GM19328 (cell line): ENCODE data around the gene ZFP42.
"Not testable (repeated sequence)": the region's sequence is repeated elsewhere in the genome, so short reads cannot be mapped to it uniquely, and the experiment has no call there.

Experiments used
- ATAC-seq: cut with Tn5 transposase; IDR thresholded peaks from one replicate; pipeline ENCODE4 v1.9.1; 2021; ENCODE audit warnings: mild to moderate bottlenecking, moderate library complexity; ENCODE audit not compliant: unreplicated experiment

The ZFP42 gene

DNA sequence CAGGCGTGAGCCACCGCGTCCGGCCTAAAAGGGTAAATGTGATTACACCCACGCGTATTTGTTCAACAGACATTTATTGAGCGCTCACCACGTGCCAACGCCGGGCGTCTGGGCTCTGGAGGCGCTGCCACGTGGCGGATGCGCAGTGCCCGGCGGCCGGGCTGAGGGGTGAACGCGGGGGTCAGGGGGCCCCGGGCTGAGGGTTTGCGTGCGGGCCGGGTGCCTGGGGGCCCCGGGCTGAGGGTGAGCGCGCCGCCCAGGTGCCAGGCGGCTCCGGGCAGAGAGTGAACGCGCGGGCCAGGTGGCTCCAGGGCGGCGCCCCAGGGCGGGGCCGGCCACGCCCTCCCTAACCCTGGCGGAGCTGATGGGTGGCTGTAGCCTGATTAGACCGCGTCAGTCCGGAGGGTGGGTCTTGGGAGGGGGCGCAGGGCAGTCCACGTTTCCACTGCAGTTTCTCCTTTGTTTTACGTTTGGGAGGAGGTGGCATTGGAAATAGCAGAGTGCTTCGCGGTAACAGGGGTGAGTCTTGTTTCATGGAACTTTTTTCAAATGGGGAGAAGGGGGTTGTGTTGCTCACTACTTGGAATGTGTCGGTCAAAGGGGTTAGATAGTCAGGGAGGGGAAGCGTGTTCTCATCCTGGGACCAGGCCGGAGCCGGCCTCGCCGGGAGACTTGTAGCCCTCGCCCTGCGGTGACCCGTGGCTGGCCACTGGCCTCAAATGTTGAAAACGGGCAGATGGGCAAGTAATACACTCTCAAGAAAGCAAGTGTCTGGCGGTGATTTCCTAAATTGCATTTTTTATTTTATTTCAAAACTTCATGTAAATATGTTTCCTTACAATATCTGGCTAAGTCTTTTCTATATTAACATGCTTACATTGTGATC is at the start of gene ZFP42:
Gene ZFP42 (plus strand): TSS at position 450 of the 886 bp plus-strand sequence. CDS start 7,037 bp downstream, outside the sequence.
- no peak for ATAC-seq

DNA sequence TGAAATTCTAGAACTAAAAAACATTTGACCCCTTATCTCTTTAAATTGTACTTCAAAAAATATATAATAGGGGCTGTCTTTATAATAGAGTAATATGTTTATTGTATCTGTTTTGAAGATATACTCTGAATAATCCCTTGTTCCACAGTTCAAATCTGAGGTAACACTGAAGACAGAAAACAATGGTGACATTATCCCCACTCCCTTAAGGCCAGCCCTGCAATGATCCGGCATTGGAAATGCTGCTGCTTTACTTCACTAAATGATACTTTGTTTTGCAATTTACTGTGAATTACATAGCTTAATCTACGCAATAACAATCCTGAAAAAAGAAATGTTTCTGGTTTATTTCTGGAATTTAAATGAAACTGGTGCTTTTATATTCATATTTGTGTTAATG is 34.4 kb upstream of the ZFP42 start:
- ATAC-seq = no peak

DNA sequence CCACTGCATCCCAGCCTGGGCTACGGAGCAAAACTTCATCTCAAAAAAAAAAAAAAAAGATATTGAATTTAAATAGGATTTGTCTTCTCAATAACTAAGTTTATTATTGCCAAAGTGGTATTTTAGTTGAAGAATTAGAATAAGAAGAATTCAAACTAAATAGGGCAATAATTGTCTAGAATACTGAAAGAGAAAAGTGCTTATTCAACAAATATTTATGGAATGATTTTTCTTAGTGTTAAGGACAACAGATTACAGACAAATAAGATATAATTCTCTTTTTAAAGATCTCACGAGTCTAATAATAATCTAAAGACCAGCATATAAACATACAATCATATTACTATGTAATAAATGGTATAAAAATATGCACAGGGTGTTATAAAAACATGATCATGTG is 33.6 kb upstream of the ZFP42 start:
- ATAC-seq = no peak

DNA sequence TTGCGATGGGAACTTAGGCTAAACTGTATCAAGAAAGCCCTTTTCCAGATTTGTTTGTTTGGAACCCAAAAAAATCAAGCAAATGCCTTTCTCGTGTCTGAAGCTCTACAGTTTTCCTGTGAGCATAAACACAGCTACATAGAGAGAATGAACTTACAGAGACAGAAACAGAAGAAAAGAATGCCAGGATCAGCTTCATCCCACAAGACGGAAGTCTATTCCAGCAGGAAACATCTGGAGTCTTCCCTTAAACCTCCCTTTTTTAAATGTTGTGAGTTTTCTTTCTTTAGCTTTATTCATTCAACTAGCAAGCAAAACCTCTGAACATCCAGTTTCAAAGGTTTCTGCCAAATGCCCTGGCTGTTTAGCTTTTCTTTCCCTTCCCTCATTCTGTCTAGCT is 32.6 kb upstream of the ZFP42 start:
- ATAC-seq = no peak

DNA sequence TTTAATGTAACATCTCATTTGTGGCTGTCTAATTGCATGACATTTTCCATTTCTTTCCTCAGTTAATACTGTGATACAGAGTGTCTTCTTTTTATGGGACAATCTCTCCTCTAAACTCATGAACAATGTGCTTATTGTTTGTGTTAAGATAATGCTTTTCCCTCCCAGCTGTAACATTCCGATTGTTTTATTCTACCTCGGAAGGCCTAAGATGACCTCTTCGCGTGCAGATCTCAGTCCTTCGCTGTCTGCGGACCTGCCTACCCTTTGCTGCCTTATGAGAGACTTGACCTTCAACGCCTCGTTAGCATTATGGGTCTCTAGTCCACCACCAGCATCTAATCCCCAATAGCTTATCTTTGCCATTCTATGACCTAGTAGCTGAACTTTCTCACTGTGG is 29.8 kb upstream of the ZFP42 start:
- ATAC-seq = no peak

DNA sequence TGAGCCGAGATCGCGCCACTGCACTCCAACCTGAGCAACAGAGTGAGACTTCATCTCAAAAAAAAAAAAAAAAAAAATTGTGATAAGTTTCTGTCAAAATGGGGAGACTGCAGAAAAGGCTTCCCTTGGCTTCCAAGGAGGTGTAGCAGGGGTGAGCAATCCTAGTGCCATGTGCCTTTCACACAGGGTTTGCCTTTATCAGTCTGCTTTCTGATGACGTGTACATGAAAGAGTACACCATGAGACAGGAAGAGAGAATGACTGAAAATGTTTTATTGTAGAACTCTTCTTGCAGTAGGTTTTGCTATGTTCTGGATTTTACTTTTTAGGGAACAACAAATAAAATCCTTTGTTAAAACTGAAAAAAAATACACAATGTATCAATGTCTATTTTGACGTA is 23.4 kb upstream of the ZFP42 start:
- ATAC-seq = no peak

DNA sequence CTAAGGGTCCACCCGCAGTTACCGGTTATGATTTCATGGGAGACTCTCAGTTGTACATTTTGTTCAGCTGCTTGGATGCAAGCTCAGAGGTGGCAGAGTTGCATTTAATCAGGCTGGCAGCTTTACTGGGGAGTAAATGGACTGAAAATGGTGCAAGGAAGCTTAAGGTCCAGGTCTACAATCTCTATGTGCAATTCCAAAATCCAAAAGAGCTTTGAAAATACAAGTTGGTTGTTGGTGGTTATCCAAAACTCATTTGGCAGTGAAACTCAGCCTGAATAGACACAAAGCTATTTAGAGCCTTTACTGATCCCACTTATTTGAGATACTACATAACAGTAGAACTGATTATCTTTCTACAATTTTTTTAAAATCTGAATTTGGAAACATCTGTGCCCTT is 11.8 kb upstream of the ZFP42 start:
- no peak for ATAC-seq

DNA sequence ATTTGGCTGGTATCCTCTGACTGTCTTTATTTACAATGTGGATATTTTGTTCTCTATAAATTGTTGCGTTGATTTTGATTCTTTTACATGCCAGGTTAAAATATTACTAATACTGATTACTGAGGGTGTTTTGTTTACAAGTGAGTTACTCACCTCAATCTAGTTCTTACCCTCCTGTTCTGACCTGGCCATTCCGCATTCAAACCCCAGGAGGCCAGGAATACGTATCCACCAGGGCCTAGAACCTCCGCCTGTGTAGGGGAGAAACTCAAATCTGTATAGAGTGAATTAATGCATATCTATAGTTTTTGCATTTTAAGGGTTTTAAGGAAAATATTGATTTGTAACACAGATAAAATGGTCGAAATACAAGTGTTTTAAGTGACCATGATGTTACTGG is 2.6 kb upstream of the ZFP42 start:
- ATAC-seq = no peak

DNA sequence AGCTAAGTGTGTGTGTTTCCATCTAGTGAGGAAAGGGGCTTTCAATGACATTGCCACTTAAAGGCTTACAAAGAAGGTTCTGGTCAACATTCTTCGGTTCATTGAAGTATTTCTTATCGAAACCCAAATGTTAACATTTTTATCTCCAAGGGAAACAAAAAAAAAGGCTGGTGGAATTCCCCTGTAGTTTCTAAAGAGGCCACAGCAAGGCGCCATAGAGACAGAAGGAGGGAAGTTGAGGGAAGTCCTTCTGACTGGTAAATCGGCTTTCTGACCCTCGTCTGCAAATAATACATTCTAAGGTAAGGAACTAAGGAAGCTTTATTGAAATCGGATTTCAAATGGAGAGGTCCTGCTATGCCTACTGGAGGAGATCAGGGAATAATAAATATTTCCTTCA is 1.7 kb upstream of the ZFP42 start:
- ATAC-seq = no peak

DNA sequence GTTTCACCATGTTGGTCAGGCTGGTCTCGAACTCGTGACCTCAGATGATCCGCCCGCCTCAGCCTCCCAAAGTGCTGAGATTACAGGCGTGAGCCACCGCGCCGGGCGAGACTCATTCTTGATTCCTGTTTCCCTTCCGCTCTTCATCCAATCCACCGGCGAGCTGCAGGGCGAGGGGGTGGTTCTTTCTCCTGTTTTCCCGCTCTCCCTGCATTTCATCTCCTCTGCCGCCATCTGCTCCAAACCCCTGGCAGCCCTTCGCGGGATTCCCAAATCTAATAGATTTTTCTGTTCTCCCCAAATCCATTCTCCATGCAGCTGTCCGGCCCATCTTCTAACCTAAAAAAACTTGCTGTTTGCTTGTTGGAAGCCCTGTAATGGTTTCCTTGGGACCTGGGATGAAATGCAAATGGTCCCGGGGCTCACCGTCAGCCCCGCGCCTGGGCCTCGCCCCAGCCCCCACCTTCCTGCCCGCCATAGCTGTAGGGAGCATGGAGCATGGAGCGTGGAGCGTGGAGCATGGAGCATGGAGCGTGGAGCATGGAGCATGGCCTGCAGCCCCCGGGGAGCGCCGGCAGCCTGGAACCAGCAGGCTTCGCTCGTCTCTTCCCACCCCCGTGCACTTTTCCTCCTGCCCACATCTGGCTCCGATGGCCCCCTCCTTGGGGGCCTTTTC is 1.1 kb downstream of the ZFP42 start:
- ATAC-seq = no peak

DNA sequence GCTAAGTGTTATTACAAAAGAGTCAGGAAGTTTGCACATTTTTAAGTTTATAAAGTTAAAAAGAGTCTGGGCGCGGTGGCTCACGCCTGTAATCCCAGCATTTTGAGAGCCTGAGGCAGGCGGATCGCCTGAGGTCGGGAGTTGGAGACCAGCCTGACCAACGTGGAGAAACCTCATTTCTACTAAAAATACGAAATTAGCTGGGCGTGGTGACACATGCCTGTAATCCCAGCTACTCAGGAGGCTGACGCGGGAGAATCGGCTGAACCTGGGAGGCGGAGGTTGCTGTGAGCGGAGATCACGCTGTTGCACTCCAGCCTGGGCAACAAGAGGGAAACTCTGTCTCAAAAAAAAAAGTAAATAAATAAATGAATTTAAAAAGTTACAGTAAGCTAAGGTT is 2.4 kb downstream of the ZFP42 start:
- not testable (repeated sequence) for ATAC-seq

DNA sequence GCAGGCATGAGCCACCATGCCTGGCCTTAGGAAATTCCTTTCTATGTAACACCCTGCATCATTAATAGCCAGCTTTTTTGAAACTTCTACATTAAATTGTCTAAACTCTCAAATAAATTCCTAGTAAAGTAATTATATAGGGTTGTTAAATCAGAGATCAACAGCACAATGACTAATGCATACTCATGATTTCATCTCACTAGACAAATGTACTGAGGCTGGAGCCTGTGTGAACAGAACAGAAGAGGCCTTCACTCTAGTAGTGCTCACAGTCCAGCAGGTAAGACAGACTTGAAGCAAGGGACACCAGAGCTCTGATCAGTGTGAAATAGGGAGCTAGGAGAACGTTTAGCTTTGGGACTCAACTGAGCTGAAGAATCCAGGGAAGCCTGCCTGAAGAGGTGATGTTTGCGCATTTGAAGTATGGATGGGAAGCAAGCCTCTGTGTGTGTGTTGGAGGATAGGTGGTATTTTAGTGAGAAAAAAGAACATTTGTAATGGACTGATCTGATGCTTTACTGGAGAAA is 3.9 kb downstream of the ZFP42 start:
- no peak for ATAC-seq

DNA sequence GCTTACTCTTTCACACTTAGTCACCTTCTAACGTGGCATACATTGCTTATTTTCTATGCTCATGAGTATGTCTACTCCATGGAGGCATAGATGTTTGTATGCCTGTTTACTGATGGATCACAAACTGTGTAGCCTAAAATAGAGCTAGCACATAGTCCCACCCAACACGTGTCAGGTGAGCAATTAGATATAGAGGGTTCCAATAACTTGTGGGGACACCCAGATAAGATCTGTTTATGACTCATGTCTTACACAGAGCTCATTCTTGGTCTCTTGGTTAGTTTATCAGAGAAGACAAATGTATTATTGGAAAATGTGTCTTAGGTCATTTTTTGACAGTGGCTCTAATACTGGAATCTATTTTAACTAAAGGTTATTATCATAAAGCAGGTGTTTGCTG is 6.8 kb downstream of the ZFP42 start:
- ATAC-seq = no peak

DNA sequence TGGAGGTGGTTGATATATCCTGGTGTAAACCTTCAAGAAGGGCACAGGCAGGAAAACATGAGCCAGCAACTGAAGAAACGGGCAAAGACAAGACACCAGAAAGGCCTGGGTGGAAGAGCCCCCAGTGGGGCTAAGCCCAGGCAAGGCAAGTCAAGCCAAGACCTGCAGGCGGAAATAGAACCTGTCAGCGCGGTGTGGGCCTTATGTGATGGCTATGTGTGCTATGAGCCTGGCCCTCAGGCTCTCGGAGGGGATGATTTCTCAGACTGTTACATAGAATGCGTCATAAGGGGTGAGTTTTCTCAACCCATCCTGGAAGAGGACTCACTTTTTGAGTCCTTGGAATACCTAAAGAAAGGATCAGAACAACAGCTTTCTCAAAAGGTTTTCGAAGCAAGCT is 7.2 kb downstream of the ZFP42 start:
- ATAC-seq = no peak

DNA sequence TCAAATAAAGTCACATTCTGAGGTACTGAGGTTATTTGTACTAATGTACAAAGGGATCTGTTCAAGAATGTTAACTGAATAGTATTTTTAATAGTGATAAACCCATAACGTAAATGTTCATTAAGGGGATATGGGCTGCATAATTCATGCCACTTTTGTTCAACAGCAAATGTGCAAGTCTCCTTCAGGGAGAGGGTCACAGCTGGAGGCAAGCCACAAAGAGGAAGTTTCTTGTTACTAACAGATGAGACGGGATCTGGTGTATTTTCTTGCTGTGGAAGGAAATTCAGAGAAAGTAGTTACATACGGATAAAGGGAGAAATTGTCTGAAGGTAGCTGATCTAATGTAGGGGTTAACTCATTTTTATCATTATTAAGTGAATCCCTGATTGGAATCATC is 10.0 kb downstream of the ZFP42 start:
- ATAC-seq = no peak

DNA sequence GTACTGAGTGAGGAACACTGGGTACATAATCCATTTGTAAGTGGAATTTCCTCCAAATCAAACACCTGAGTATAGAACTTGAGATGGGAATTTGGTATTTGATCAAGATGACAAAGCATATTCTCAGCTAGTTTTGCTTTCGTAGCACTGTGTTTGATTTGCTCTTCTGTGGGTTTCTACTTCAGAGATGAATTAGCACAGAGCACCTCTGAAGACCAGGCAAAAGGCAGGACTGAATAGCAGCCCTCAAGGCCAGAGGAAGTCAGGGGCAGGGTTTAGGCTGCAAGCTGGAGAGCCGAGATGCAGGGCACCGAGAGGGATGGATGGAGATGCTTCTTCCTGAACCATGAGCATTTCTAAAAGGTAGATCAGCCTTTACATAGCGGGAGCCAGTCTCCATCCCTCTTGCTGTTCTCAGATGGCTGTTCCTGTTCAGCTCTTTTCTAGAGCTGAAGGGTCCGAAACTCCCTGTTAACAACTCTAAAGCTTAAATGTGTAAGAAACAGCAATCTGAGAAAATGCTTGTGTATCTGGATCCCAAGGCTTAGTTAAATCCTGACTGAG is 10.8 kb downstream of the ZFP42 start:
- no peak for ATAC-seq

DNA sequence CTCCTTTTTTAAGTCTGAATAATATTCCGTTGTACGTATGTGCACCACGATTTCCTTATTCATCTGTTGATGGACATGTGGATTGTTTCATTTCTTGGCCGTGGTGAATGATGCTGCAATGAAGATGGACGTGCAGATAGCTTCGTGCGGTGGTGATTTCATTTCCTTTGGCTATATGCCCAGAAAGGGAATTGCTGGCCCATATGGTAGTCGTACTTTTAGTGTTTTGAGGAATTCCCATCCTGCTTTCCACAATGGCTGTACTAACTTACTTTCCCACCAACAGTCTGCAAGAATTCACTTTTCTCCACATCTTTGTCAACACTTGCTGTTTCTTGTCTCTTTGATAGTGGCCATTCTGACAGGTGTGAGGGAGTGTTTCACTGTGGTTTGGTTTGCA is 12.8 kb downstream of the ZFP42 start:
- no peak for ATAC-seq

DNA sequence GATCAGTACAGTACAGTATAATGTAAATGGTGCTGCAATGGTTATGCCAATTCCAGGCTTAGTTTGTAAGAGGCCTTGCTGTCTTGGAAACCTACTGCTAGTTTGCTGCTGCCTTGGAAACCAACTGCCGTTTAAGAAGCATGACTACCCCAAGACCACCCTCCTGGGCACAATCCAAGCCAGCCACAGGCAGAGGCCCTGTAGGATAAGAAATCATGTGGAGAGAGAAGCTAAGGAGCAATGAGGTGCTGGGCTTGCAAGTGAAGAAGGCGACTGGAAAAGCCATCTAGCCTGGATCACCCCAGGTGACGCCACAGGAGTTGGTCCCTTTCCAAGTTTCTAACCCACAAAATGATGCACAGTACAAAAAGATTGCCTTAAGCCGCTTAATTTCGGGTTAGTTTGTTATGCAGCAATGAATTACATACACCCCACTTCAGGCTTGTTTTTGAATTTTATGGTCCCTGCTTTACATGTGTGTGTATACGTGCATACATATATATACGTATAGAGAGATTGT is 16.9 kb downstream of the ZFP42 start:
- ATAC-seq = no peak

DNA sequence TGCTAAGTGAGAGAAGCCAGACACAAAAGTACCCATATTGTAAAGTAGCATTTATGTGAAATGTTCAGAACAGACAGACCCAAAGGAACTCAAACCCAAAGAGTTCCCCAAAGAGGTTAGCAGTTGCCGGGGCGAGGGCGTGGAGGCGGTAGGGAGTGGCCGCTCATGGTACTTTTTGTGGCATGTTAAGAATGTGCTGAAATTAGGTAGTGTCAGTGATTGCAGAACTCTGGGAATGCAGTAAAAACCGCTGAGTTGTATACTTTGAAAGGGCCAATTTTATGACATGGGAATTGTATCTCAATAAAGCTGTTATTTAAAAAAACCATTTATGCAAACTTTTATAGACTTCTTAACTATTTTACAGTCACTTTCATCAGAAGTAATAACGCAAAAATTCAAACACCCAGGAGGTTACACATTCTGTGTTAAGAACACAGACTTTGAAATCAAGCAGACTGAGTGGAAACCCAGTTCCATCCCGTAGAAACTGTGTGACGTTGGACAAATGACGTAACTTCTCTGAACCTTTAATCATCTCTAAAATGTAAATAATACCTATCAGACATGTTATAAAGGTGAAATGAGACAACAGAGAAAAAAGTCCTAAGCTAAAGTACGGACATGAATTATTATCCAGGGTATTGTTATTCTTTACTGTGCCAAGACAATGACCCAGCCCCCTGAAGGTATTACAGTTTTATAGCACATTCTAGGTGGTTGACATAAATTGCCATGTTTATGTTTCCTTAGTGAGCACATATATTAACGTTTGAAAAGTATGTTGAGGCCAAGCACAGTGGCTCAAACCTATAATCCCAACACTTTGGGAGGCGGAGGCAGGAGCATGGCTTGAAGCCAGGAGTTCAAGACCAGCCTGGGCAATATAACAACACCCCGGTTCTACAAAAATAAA is 19.7 kb downstream of the ZFP42 start:
- no peak for ATAC-seq

DNA sequence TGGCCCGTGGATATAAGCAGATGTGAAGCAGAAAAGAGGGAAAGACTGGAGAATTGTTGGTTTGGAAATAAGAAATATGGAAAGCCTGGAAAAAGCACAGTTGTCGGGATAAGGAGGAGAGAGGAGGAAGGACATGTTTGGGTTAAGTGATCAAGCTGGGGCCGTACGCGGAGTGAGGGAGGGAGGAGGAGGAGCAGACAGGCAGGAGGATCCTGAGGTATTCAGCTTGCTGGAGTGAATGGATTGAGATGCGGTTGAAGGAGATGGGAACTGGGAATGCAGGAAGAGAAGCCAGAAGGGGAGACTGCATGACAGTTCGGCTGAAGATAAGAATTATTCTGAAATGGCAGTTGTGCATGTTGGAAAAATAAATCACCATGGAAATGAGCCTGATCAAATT is 21.2 kb downstream of the ZFP42 start:
- no peak for ATAC-seq

DNA sequence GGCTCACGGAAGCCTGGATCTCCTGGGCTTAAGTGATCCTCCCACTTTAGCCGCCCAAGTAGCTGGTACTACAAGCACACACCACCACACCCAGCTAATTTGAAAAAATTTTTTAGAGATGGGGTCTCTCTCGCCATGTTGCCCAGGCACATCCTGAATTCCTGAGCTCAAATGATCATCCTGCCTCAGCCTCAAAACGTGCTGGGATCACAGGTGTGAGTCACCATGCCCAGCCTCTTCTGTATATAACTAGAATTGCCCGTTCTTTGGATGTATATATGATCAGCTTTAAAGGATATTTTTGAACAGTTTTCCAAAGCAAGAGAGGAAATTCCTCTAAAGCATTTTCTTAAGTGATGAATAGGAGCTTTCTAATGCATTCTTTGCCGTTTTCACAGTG is 22.7 kb downstream of the ZFP42 start:
- ATAC-seq = no peak
